PFSK-1 (cell line): Measurements from ENCODE around the gene DESI2.

Experiments used
- FOXP2 ChIP-seq: optimal IDR thresholded peaks from 2 replicates; pipeline ENCODE3; 2011; ENCODE audit warnings: borderline replicate concordance, control low read depth, inconsistent platforms; ENCODE audit not compliant: insufficient read depth; ENCODE audit errors: extremely low read length, extremely low read depth
- POLR2AphosphoS5 ChIP-seq: IDR thresholded peaks from 2 replicates; pipeline ENCODE4 v1.6.1; 2012; ENCODE audit warnings: low read depth, mild to moderate bottlenecking, control low read depth, low read length, moderate library complexity
- REST ChIP-seq, 2 experiments: IDR thresholded peaks; 2 replicates each; pipeline versions ENCODE4 v1.6.1 to v1.8.0; 2011 to 2012; ENCODE audit warnings: low read depth in 2 of 2, low read length in 2 of 2, control low read depth in 1 of 2, inconsistent platforms in 1 of 2, mild to moderate bottlenecking in 1 of 2, moderate library complexity in 1 of 2; ENCODE audit not compliant: insufficient read depth in 1 of 2
- SIN3A ChIP-seq: IDR thresholded peaks from 2 replicates; pipeline ENCODE4 v1.6.1; 2012; ENCODE audit warnings: mild to moderate bottlenecking, low read length, moderate library complexity, borderline replicate concordance; ENCODE audit not compliant: insufficient read depth
- TAF1 ChIP-seq: IDR thresholded peaks from 2 replicates; pipeline ENCODE4 v1.6.1; 2012; ENCODE audit warnings: low read length, control low read depth, borderline replicate concordance; ENCODE audit not compliant: insufficient read depth

Gene DESI2

GRCh38 chr1:244751271-244751895 is 98.5 kb downstream of the DESI2 start:
- TF ChIP-seq SIN3A (no peak), REST (IDR thresholded peaks at IDR 0.05; ENCODE audit: insufficient read depth in 1 of 2, low read depth in 2 of 2, low read length in 2 of 2) (no peak), FOXP2 (no peak), POLR2AphosphoS5 (no peak), TAF1 (no peak)

GRCh38 chr1:244755673-244756072 is 102.7 kb downstream of the DESI2 start:
- TF ChIP-seq SIN3A (no peak), FOXP2 (no peak), TAF1 (no peak), REST (IDR thresholded peaks at IDR 0.05; ENCODE audit: insufficient read depth in 1 of 2, low read depth in 2 of 2, low read length in 2 of 2) (no peak), POLR2AphosphoS5 (no peak)

- TF ChIP-seq SIN3A: no peak
These were observed 104.4 kb downstream of the DESI2 start for GRCh38 chr1:244757091-244757939.
